C4-2B (cell line): ENCODE data around the gene SLC39A10.

ENCODE experiments used
- CTCF ChIP-seq: fragments of 450-650 bp; conservative IDR thresholded peaks from 2 replicates; pipeline ENCODE4 v1.5.1; 2017; ENCODE audit warnings: mild to moderate bottlenecking
- ZFX ChIP-seq: fragments of 450-650 bp; IDR thresholded peaks from 2 replicates; pipeline ENCODE4 v1.6.1; 2017

GRCh38 chr2:195696012-195696411 is 39.0 kb downstream of the SLC39A10 start:
- TF ChIP-seq CTCF (no peak), ZFX (no peak)
